T-helper 17 cell (primary cell): ENCODE results near the gene TRPM7. TPM values are rescaled to one million over a fixed set of nuclear protein-coding genes. Genes with fewer than 3 reads are reported as not detected.
A peak's percentile ranks its signal among the peaks of the same experiment; 100 is the strongest.
"Not testable (repeated sequence)": the region's sequence is repeated elsewhere in the genome, so short reads cannot be mapped to it uniquely, and the experiment has no call there.

Source experiments
- ATAC-seq: fragments of 150-1000 bp; cut with Tn5 transposase; 2 replicates; pipeline ENCODE4 v1.10.0; 2021; ENCODE audit warnings: mild to moderate bottlenecking, moderate library complexity
- DNase-seq, 3 donors: peaks; one replicate each; pipeline versions ENCODE4 v3.0.0 to v3.0.0-alpha.2; 2020 to 2021
- H3K9me3 ChIP-seq: one replicate; pipeline ENCODE4 v1.7.0; 2013; ENCODE audit warnings: low read length, mild to moderate bottlenecking; ENCODE audit not compliant: control insufficient read depth, poor library complexity, severe bottlenecking
- H3K27ac Mint-ChIP-seq: one replicate; pipeline ENCODE4 v1.8.0; 2022; ENCODE audit warnings: mild to moderate bottlenecking, moderate library complexity, mixed read lengths
- H3K27me3 Mint-ChIP-seq: one replicate; pipeline ENCODE4 v1.8.0; 2022; ENCODE audit warnings: mixed read lengths
- H3K36me3 Mint-ChIP-seq: one replicate; pipeline ENCODE4 v1.8.0; 2022; ENCODE audit warnings: low read depth, mixed read lengths
- H3K4me1 Mint-ChIP-seq: one replicate; pipeline ENCODE4 v1.8.0; 2022; ENCODE audit warnings: mild to moderate bottlenecking, mixed read lengths
- H3K4me3 Mint-ChIP-seq: one replicate; pipeline ENCODE4 v1.8.0; 2022; ENCODE audit warnings: mild to moderate bottlenecking, moderate library complexity, mixed read lengths
- total RNA-seq, 4 donors: library from RNA in 2 of 4; stranded (reverse) in 2 of 4; gene quantifications; one replicate each; pipeline ENCODE4 v1.2.3 and lab custom pipeline; 2022 to 2026

TRPM7 gene
- total RNA-seq, 2 donors from 2014 or later = 40.2 to 44.2 TPM

DNA sequence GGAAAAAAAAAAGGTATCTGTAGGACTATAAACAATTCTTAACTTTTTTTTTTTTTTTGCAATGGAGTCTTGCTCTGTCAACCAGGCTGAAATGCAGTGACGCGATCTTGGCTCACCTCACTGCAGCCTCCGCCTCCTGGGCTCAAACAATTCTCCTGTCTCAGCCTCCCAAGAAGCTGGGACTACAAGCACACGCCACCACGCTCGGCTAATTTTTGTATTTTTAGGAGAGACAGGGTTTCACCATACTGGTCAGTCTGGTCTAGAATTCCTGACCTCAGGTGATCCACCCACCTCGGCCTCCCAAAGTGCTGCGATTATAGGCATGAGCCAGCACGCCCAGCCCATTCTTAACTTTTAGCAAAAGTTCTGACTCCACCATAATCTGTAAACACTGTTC lies 50.5 kb downstream of the TRPM7 start:
- no peak overlapping the region for H3K27ac Mint-ChIP-seq
- no peak overlapping the region for H3K4me3 Mint-ChIP-seq
- ATAC-seq (no peak), DNase-seq (no peak)
- H3K4me1 Mint-ChIP-seq = peaks cover 4% of the 10 kb centered on the region
- no peaks in the 10 kb centered on the region for H3K27me3 Mint-ChIP-seq
- H3K9me3 ChIP-seq = no peaks in the 10 kb centered on the region
- peaks cover 4% of the 10 kb centered on the region for H3K36me3 Mint-ChIP-seq

DNA sequence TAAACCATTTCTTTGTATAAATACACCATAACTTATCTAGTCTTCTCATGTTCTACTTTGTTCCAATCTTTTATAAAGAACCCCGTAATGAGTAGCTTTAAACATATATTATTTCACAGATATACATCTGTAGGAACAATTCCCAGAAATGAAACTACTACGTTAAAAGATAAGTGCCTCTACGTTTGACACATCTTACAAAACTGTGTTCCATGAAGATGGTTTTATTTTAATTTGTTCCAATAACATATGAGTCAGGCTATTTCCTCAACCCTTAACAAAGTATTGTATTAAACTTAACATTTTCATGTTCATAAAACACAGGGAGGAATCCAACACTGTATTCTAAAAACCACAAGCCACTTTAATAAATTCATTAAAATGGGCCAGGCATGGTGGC lies 52.9 kb downstream of the TRPM7 start:
- H3K4me1 Mint-ChIP-seq = peaks cover 2% of the 10 kb centered on the region
- DNase-seq = no peak
- no peak overlapping the region for H3K4me3 Mint-ChIP-seq
- H3K27ac Mint-ChIP-seq = no peak overlapping the region
- no peak for ATAC-seq
- no peaks in the 10 kb centered on the region for H3K9me3 ChIP-seq
- H3K36me3 Mint-ChIP-seq = no peaks in the 10 kb centered on the region
- H3K27me3 Mint-ChIP-seq = no peaks in the 10 kb centered on the region

DNA sequence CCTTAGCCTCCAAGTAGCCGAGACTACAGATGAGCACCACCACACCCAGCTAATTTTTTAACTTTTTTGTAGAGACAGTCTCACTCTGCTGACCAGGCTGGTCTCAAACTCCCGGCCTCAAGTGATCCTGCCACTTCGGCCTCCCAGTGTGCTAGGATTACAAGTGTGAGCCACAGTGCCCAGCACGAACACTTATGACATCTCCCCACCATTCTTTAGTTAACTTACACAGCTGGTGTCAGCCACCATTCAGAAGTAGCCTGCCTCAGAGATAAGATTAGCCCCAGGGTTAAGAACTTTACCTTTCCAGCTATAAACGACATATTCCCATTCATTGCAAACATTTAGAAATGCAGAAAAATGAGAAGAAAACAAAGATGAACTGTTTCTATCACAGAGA lies 58.2 kb downstream of the TRPM7 start:
- DNase-seq = no peak
- ATAC-seq = no peak

DNA sequence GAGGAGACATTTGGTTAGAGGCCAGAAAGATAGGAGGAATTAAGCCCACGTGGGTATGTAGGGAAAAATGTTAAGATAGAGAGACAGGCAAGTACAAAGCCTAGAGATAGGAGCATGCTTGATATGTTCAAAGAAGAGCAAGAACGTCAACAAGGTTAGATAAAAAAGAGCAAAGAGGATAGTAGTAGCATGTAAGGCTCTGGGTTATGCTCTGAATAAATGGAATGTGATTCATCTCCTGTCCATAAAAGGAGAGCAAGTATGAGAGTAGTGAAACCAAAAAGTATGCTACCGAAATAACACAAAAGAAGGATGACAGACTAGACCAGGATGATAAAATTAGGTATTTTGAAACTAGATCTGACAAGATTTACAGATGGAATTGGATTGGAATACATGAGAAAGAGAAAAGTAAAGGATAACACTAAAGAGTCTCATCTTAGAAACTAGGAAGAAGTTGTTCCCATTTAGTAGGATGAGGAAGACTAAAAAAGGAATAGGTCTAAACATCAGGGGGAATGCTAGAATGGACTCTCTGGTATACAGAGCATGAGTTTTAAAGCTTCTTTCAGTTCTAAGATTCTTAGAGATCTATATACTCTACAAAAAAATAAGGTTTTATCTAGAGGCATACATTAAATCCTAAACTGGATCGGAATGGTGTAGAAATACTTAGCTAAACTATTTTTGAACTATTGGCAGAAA lies 59.1 kb downstream of the TRPM7 start:
- H3K36me3 Mint-ChIP-seq = peaks cover 9% of the 10 kb centered on the region
- ATAC-seq (no peak), DNase-seq (no peak)
- H3K9me3 ChIP-seq = no peaks in the 10 kb centered on the region
- peak overlapping the region; percentile 64 for H3K4me3 Mint-ChIP-seq
- peaks cover 7% of the 10 kb centered on the region for H3K4me1 Mint-ChIP-seq
- H3K27ac Mint-ChIP-seq = peak overlapping the region; percentile 75
- no peaks in the 10 kb centered on the region for H3K27me3 Mint-ChIP-seq

More for the DNA sequence above, 58.2 kb downstream of the TRPM7 start:
- Mint-ChIP-seq H3K27me3 (no peaks in the 10 kb centered on the region), H3K4me3 (no peak overlapping the region), H3K27ac (no peak overlapping the region), H3K4me1 (peaks cover 7% of the 10 kb centered on the region), H3K36me3 (peaks cover 9% of the 10 kb centered on the region)
- H3K9me3 ChIP-seq = no peaks in the 10 kb centered on the region

DNA sequence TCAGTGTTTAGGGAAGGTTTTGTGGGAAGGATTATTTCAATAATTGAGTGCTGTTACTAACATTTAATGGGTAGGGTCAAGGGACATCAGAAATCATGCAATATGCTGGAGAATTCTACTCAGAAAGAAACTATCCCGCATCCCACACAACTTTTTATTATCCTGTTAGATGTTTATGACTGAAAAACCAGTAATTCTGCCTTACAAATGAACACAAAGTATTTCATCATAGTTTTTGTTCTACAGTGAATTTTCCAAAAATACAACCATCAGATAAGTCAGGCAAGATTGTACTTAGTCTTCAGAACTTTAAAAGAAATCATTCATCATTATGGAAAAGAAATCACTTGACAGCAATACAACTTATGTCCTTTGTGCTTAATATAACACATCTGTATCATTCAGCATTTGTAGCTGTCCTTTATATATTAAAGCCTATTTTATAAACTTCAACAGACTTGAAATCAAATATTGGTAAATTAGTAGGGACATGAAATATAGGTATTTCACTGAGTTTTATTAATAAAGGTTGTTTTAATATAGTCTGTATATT lies 61.9 kb downstream of the TRPM7 start:
- H3K27me3 Mint-ChIP-seq = no peaks in the 10 kb centered on the region
- peak overlapping the region; percentile 84 for H3K27ac Mint-ChIP-seq
- peaks cover 9% of the 10 kb centered on the region for H3K36me3 Mint-ChIP-seq
- H3K9me3 ChIP-seq = no peaks in the 10 kb centered on the region
- ATAC-seq (no peak), DNase-seq (no peak)
- H3K4me3 Mint-ChIP-seq = no peak overlapping the region
- H3K4me1 Mint-ChIP-seq = peaks cover 7% of the 10 kb centered on the region

DNA sequence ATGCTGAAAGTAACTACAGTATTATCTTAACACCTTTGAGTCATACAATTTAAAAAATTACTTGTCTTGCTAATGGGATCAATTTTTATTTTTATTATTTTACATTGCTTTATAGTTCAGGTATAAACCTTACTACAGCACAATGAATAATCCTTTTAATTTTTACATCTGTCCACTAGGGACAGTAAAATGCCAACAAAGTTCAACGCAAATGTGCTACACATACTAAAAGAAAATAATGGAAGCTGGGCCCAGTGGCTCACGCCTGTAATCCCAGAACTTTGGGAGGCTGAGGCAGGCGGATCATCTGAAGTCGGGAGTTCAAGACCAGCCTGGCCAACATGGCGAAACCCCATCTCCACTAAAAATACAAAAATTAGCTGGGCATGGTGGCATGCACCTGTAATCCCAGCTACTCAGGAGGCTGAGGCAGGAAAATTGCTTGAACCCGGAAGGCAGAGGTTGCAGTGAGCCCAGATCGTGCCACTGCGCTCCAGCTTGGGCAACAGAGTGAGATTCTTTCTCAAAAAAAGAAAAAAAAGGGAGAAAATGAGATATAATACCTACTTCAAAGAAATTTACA lies 64.1 kb downstream of the TRPM7 start:
- not testable (repeated sequence) for H3K36me3 Mint-ChIP-seq, H3K9me3 ChIP-seq, ATAC-seq, H3K4me3 Mint-ChIP-seq, H3K27ac Mint-ChIP-seq, DNase-seq, H3K4me1 Mint-ChIP-seq, H3K27me3 Mint-ChIP-seq

DNA sequence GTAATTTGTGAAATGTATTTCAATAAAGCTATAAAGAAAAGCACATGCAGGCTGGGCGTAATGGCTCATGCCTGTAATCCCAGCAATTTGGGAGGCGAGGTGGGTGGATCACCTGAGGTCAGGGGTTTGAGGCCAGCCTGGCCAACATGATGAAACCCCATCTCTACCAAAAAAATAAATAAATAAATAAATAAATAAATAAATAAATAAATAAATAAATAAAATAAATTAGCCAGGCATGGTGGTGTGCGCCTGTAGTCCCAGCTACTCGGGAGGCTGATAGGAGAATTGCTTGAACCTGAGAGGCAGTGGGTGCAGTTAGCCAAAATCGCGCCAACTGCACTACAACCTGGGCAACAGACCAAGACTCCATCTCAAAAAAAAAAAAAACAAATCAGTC lies 69.6 kb downstream of the TRPM7 start:
- H3K4me1 Mint-ChIP-seq, DNase-seq, H3K9me3 ChIP-seq, H3K27me3 Mint-ChIP-seq, ATAC-seq, H3K27ac Mint-ChIP-seq, H3K36me3 Mint-ChIP-seq: not testable (repeated sequence)
- H3K4me3 Mint-ChIP-seq = peak overlapping the region; percentile 52

DNA sequence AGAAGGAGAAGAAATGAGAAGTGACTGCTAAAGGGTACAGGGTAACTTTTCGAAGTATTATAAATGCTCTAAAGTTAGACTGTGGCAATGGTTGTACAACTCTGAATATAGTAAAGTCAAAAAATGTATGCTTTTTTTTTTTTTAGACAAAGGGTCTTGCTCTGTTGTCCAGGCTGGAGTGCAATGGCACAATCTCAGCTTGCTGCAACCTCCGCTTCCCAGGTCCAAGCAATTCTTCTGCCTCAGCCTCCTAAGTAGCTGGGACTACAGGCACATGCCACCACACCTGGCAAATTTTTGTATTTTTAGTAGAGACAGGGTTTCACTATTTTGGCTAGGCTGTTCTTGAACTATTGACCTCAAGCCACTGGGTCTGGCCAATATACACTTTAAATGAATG lies 70.0 kb downstream of the TRPM7 start:
- H3K4me1 Mint-ChIP-seq = not testable (repeated sequence)

DNA sequence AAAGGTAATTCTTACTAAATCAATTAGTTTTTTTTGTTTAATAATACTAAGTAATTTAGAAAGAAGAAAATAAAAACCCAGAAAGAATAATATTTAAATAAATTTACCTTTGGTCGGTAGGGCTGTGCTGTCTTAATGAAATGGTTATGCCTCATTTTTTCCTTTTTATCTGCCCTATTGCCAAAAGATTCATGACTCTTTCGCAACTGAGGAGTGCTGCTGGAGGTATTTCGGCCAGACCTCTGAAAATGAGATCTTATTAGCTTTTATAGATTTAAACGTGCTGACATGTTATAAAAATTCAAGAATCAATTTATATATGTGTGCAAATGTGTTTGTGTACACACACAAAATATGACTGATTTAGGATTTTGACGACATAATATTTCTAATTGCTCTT lies 73.0 kb downstream of the TRPM7 start:
- Mint-ChIP-seq H3K27ac (no peak overlapping the region), H3K27me3 (no peaks in the 10 kb centered on the region), H3K4me1 (peaks cover 2% of the 10 kb centered on the region), H3K36me3 (no peaks in the 10 kb centered on the region), H3K4me3 (no peak overlapping the region)
- no peaks in the 10 kb centered on the region for H3K9me3 ChIP-seq
- ATAC-seq = no peak
- no peak for DNase-seq

More for the DNA sequence above, 70.0 kb downstream of the TRPM7 start:
- ATAC-seq, H3K27ac Mint-ChIP-seq, H3K36me3 Mint-ChIP-seq, DNase-seq, H3K27me3 Mint-ChIP-seq, H3K9me3 ChIP-seq, H3K4me3 Mint-ChIP-seq: not testable (repeated sequence)

DNA sequence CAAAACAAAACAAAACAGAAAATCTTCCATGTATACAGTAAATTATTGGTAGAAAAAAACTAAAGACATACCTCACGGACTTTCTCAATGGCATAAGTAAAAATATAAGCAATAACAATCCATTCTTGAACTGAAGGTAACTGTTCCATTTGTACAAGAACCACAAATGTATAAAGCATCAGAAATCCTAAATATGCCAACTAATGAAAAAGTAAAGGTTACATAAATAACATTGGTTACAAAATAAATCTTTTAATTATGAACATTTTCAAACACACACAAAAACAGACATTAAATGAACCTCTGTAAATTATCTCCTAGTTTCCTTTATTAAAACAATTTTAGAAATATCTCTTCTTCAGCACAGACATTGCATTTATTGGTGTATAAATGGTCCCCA lies 79.5 kb downstream of the TRPM7 start:
- peaks cover 3% of the 10 kb centered on the region for H3K36me3 Mint-ChIP-seq
- H3K4me3 Mint-ChIP-seq = no peak overlapping the region
- no peaks in the 10 kb centered on the region for H3K27me3 Mint-ChIP-seq
- H3K27ac Mint-ChIP-seq = peak overlapping the region; percentile 9
- ATAC-seq (no peak), DNase-seq (no peak)
- no peaks in the 10 kb centered on the region for H3K9me3 ChIP-seq
- H3K4me1 Mint-ChIP-seq = peaks cover 4% of the 10 kb centered on the region

DNA sequence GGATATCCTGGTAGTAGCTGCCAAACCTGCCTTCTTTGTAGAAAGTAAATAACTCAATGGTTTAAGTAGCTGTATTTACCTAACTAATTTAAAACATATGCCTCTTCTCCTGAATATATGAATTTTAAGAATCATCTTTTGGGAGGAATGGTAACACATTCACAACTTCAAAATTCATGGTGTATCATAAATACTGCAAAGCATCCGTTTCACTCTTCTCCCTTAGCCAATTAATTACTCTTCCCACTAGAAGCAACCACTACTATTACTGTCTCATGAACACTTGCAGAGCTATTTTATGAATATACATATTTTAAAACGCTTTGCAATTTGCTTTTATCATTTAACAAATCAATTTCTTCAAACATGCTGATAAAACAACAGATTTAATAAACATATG lies 81.1 kb downstream of the TRPM7 start:
- ATAC-seq = no peak
- no peak overlapping the region for H3K27ac Mint-ChIP-seq
- DNase-seq = no peak
- no peaks in the 10 kb centered on the region for H3K27me3 Mint-ChIP-seq
- H3K4me1 Mint-ChIP-seq = peaks cover 4% of the 10 kb centered on the region
- no peaks in the 10 kb centered on the region for H3K9me3 ChIP-seq
- H3K36me3 Mint-ChIP-seq = peaks cover 3% of the 10 kb centered on the region
- no peak overlapping the region for H3K4me3 Mint-ChIP-seq

DNA sequence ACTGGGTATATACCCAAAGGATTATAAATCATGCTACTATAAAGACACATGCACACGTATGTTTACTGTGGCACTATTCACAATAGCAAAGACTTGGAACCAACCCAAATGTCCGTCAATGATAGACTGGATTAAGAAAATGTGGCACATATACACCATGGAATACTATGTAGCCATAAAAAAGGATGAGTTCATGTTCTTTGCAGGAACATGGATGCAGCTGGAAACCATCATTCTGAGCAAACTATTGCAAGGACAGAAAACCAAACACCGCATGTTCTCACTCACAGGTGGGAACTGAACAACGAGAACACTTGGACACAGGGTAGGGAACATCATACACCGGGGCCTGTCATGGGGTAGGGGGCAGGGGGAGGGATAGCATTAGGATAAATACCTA lies 84.6 kb downstream of the TRPM7 start:
- not testable (repeated sequence) for H3K36me3 Mint-ChIP-seq, H3K9me3 ChIP-seq, H3K27ac Mint-ChIP-seq, H3K4me3 Mint-ChIP-seq, DNase-seq, ATAC-seq, H3K4me1 Mint-ChIP-seq, H3K27me3 Mint-ChIP-seq

DNA sequence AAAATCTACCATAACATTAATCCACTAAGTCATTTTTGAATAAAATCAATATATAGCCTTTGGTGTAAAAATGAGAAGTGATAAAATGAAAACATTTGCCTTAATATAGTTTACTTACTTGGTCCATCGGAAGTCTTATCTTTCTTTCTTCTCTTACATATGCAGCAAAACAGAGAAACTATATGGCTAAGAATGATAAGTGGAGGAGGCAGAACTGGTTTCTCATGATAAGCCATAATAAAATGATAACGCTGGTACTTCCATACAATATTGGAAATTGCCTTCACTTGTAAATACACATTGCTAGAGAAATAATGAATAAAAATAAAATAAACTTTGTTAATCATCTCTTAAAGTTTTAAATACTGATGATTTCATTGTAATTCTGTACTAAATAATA lies 92.3 kb downstream of the TRPM7 start:
- Mint-ChIP-seq H3K27ac (peak overlapping the region; percentile 74), H3K27me3 (no peaks in the 10 kb centered on the region), H3K36me3 (peaks cover 10% of the 10 kb centered on the region), H3K4me1 (peaks cover 2% of the 10 kb centered on the region), H3K4me3 (no peak overlapping the region)
- DNase-seq = no peak
- ATAC-seq = no peak
- H3K9me3 ChIP-seq = no peaks in the 10 kb centered on the region

DNA sequence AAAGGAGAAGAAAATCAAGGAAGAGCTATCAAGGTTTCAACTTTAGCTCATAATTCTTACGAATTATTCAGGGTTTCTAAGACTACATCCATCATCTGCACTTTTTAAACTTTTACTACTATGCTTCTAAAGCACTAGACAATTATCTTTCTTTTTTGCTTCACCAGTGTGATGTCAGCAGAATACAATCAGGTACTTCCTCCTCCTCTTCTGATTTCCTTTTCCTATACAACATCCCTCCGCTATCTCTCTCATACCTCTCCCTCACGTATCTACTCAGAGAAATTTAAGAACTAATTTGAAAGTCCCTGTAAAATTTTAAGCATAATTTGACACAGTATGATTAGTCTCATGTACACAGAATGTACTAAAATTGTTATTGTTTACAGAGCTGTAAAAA lies 92.8 kb downstream of the TRPM7 start:
- DNase-seq = no peak
- Mint-ChIP-seq H3K27ac (peak overlapping the region; percentile 74), H3K4me3 (no peak overlapping the region), H3K4me1 (peaks cover 2% of the 10 kb centered on the region), H3K36me3 (peaks cover 10% of the 10 kb centered on the region), H3K27me3 (no peaks in the 10 kb centered on the region)
- ATAC-seq = no peak
- H3K9me3 ChIP-seq = no peaks in the 10 kb centered on the region
